Spleen (tissue), 11 donors: Measurements from ENCODE around the gene DNAJB14. TPM values are rescaled to one million over a fixed set of nuclear protein-coding genes. Genes with fewer than 3 reads are reported as not detected.

Source experiments
- DNase-seq: peaks from one replicate; pipeline ENCODE4 v3.0.0-alpha.2; 2020
- H3K27ac ChIP-seq, 8 donors: fragments of 200-600 bp; sonication (generic) in 7 of 8; 1 replicate in 4 of 8; 2 replicates in 4 of 8; pipeline versions ENCODE4 v1.5.0 to v1.8.0; 2016 to 2021; ENCODE audit warnings: inconsistent platforms in 4 of 8, mild to moderate bottlenecking in 4 of 8, moderate library complexity in 1 of 8
- H3K27me3 ChIP-seq, 7 donors: fragments of 200-600 bp; sonication (generic) in 6 of 7; replicated peaks in 1 of 7; 1 replicate in 4 of 7; 2 replicates in 3 of 7; pipeline versions ENCODE4 v1.5.0 to v1.8.0; 2016 to 2021; ENCODE audit warnings: inconsistent platforms in 3 of 7, mild to moderate bottlenecking in 1 of 7
- H3K36me3 ChIP-seq, 6 donors: fragments of 200-600 bp; sonication (generic) in 5 of 6; 1 replicate in 4 of 6; 2 replicates in 2 of 6; pipeline versions ENCODE4 v1.5.0 to v1.8.0; 2016 to 2021; ENCODE audit warnings: inconsistent platforms in 2 of 6
- H3K4me1 ChIP-seq, 6 donors: fragments of 200-600 bp; sonication (generic) in 5 of 6; 1 replicate in 3 of 6; 2 replicates in 3 of 6; pipeline versions ENCODE4 v1.5.0 to v1.8.0; 2016 to 2021; ENCODE audit warnings: inconsistent platforms in 3 of 6
- H3K4me3 ChIP-seq, 8 donors: fragments of 200-600 bp; sonication (generic) in 7 of 8; 1 replicate in 4 of 8; 2 replicates in 4 of 8; pipeline versions ENCODE4 v1.5.0 to v1.8.0; 2016 to 2021; ENCODE audit warnings: inconsistent platforms in 4 of 8, mild to moderate bottlenecking in 4 of 8, moderate library complexity in 2 of 8
- H3K9me3 ChIP-seq, 8 donors: fragments of 200-600 bp; sonication (generic) in 7 of 8; 1 replicate in 4 of 8; 2 replicates in 4 of 8; pipeline versions ENCODE4 v1.5.0 to v1.8.0; 2016 to 2021; ENCODE audit warnings: inconsistent platforms in 4 of 8
- CTCF ChIP-seq, 11 experiments: fragments of 200-600 bp in 7 of 11; fragments of 450-650 bp in 4 of 11; sonication (generic) in 4 of 11; IDR thresholded peaks in 8 of 11; conservative IDR thresholded peaks in 3 of 11; 1 replicate in 7 of 11; 2 replicates in 4 of 11; pipeline versions ENCODE4 v1.4.0 to v1.8.0; 2016 to 2021; ENCODE audit warnings: antibody characterized with exemption in 11 of 11, inconsistent platforms in 4 of 11, mild to moderate bottlenecking in 1 of 11
- POLR2A ChIP-seq, 3 donors: fragments of 450-650 bp; IDR thresholded peaks; one replicate each; pipeline ENCODE4 v1.5.1; 2017; ENCODE audit warnings: antibody characterized with exemption in 3 of 3, mild to moderate bottlenecking in 1 of 3
- POLR2AphosphoS5 ChIP-seq, 3 donors: sonication (generic); formaldehyde crosslinking; IDR thresholded peaks; one replicate each; pipeline ENCODE4 v1.5.1; 2017; ENCODE audit warnings: antibody characterized with exemption in 3 of 3
- WGBS, 5 donors: extraction: QIAGEN DNeasy Blood & Tissue Kit in 3 of 5; methylation state at CpG; one replicate each; pipeline versions ENCODE4 v1.1.5 to v1.1.7; 2013 to 2018; 5-methylcytosine and 5-hydroxymethylcytosine counted together
- intact Hi-C: fragments of 100-400 bp; cut with DNase I; formaldehyde crosslinking; loops from one replicate; pipeline ENCODE4 v1.15.0; 2023; ENCODE audit warnings: low total_unique reads
- polyA plus RNA-seq, 3 donors: library from polyadenylated mRNA; stranded (reverse); fragments of 200-250 nt; gene quantifications; one replicate each; pipeline ENCODE4 v1.2.1, GENCODE V29; 2013
- total RNA-seq, 7 donors: library from RNA; depleted of rRNA in 3 of 7; stranded (reverse); fragments of >200 nt in 3 of 7; fragmentation: NEBNext Ultra II Directional in 4 of 7; extraction: Animal tissue kit (Norgen Biotek cat#: 25700) in 4 of 7; gene quantifications; one replicate each; pipeline versions ENCODE4 v1.1.0 to v1.2.1, GENCODE V29; 2016 to 2021
- donor health status: healthy with polysubstance abuse.
- donor health status: DM: no; HTN: no; CAD: no; lungs with moderate emphysema.
- donor health status: DM: no; HTN: no; CAD: no.
- donor health status: Bipolar disorder and iron deficiency.
- donor health status: healthy.
- donor health status: DM: no; HTN: no; CAD: no.
- donor health status: DM: yes; HTN: yes; CAD: no.

DNAJB14 gene
- total and polyA plus RNA-seq, 10 donors: 10.6 to 77.7 (median 53.3) TPM

- Histone ChIP-seq H3K36me3 (peaks cover 0 to 25% (median 2%) of the 10 kb centered on the region in 6 donors), H3K9me3 (no peaks in the 10 kb centered on the region), H3K4me3 (peak overlapping the region in 7 of 8 donors; percentile 66 to 87 (median 79)), H3K27ac (peak overlapping the region in 7 of 8 donors; percentile 83 to 94 (median 88)), H3K4me1 (peaks cover 11 to 50% (median 40%) of the 10 kb centered on the region in 6 donors), H3K27me3 (no peaks in the 10 kb centered on the region)
- WGBS, 5 donors: 95 to 97% (median 96%) methylated on average over 16 of the region's 16 CpGs
- TF ChIP-seq POLR2AphosphoS5 (IDR thresholded peaks at IDR 0.05): no peak
- TF ChIP-seq POLR2A (IDR thresholded peaks at IDR 0.05): no peak
- TF ChIP-seq CTCF (IDR thresholded peaks at IDR 0.05 in 8 of 11, conservative IDR thresholded peaks at IDR 0.05 in 3 of 11): no peak
- peak; percentile 80 for DNase-seq
- intact Hi-C loops: loop anchor here (5.0 to 10.0 kb wide), 2 partner anchors 47 to 80 kb away; partner anchors contain the start of gene DAPP1
These were observed 51.4 kb downstream of the DNAJB14 start for GRCh38 chr4:99894998-99895397.

GRCh38 chr4:99894161-99894997, 52.0 kb downstream of the DNAJB14 start, which contains the start of gene LAMTOR3:
Gene LAMTOR3 (minus strand): TSS chr4:99894427. CDS start chr4:99893963, 464 bp downstream.
- H3K4me3 ChIP-seq: peak within 1 kb of the TSS; percentile 66 to 87 (median 78)
- no peaks in the 10 kb centered on the region for H3K9me3 ChIP-seq
- 3 to 4% (median 3%) methylated on average over 28 to 40 of the region's 40 CpGs for WGBS, 5 donors
- peaks cover 11 to 57% (median 45%) of the 10 kb centered on the region in 6 donors for H3K4me1 ChIP-seq
- DNase-seq: peak; percentile 97
- peak within 1 kb of the TSS; percentile 44 to 94 (median 86) for H3K27ac ChIP-seq
- TF ChIP-seq POLR2AphosphoS5 (IDR thresholded peaks at IDR 0.05): peak; percentile 84 to 87 (median 85)
- peak in 1 of 11 experiments; percentile 13 for TF ChIP-seq CTCF (IDR thresholded peaks at IDR 0.05 in 8 of 11, conservative IDR thresholded peaks at IDR 0.05 in 3 of 11)
- no peak for TF ChIP-seq POLR2A (IDR thresholded peaks at IDR 0.05)
- H3K27me3 ChIP-seq: no peaks in the 10 kb centered on the region
- intact Hi-C loops: loop anchor here (5.0 to 10.0 kb wide), 2 partner anchors 48 to 80 kb away; partner anchors contain the start of gene DAPP1
- H3K36me3 ChIP-seq: peaks cover 0 to 23% (median 3%) of the 10 kb centered on the region in 6 donors

GRCh38 chr4:99893839-99894160, 52.6 kb downstream of the DNAJB14 start:
- Histone ChIP-seq H3K36me3 (peaks cover 0 to 19% (median 6%) of the 10 kb centered on the region in 6 donors), H3K9me3 (no peaks in the 10 kb centered on the region), H3K27me3 (no peaks in the 10 kb centered on the region), H3K4me3 (peak overlapping the region; percentile 66 to 87 (median 78)), H3K27ac (peak overlapping the region; percentile 44 to 94 (median 86)), H3K4me1 (peaks cover 11 to 62% (median 48%) of the 10 kb centered on the region in 6 donors)
- WGBS, 5 donors: 1 to 4% (median 2%) methylated on average over 12 of the region's 12 CpGs
- no peak for DNase-seq
- TF ChIP-seq CTCF (IDR thresholded peaks at IDR 0.05 in 8 of 11, conservative IDR thresholded peaks at IDR 0.05 in 3 of 11) (no peak), POLR2A (IDR thresholded peaks at IDR 0.05) (no peak), POLR2AphosphoS5 (IDR thresholded peaks at IDR 0.05) (no peak)
- intact Hi-C loops: loop anchor here (5.0 to 10.0 kb wide), 2 partner anchors 49 to 79 kb away; partner anchors contain the start of gene DAPP1

- peak overlapping the region; percentile 66 to 87 (median 78) for H3K4me3 ChIP-seq
- intact Hi-C loops: loop anchor here (5.0 to 10.0 kb wide), 2 partner anchors 49 to 78 kb away; partner anchors contain the start of gene DAPP1
These were observed 53.4 kb downstream of the DNAJB14 start for GRCh38 chr4:99893029-99893428.

More at GRCh38 chr4:99893029-99893428, 53.4 kb downstream of the DNAJB14 start:
- Histone ChIP-seq H3K9me3 (no peaks in the 10 kb centered on the region), H3K4me1 (peaks cover 11 to 70% (median 50%) of the 10 kb centered on the region in 6 donors), H3K36me3 (peaks cover 0 to 15% (median 6%) of the 10 kb centered on the region in 6 donors), H3K27ac (peak overlapping the region in 2 of 8 donors; percentile 91 to 94), H3K27me3 (no peaks in the 10 kb centered on the region)
- 95 to 98% (median 96%) methylated on average over 8 of the region's 8 CpGs for WGBS, 5 donors
- TF ChIP-seq POLR2AphosphoS5 (IDR thresholded peaks at IDR 0.05) (no peak), POLR2A (IDR thresholded peaks at IDR 0.05) (no peak), CTCF (IDR thresholded peaks at IDR 0.05 in 8 of 11, conservative IDR thresholded peaks at IDR 0.05 in 3 of 11) (no peak)
- DNase-seq: no peak
